Nephron (organoid): ENCODE data around the gene WSB2.

Experiments used
- H3K27ac Mint-ChIP-seq, 3 experiments: 2 replicates each; pipeline ENCODE4 v1.8.0; 2020; ENCODE audit warnings: mixed read lengths in 3 of 3, mild to moderate bottlenecking in 2 of 3, moderate library complexity in 1 of 3
- H3K27me3 Mint-ChIP-seq: 2 replicates; pipeline ENCODE4 v1.8.0; 2021; ENCODE audit warnings: low read depth, mild to moderate bottlenecking, moderate library complexity, mixed read lengths
- H3K36me3 Mint-ChIP-seq: 2 replicates; pipeline ENCODE4 v1.8.0; 2020; ENCODE audit warnings: low read depth, mixed read lengths
- H3K4me1 Mint-ChIP-seq: 2 replicates; pipeline ENCODE4 v1.8.0; 2020; ENCODE audit warnings: mixed read lengths
- H3K4me3 Mint-ChIP-seq, 3 experiments: 2 replicates each; pipeline ENCODE4 v1.8.0; 2020; ENCODE audit warnings: mild to moderate bottlenecking in 3 of 3, mixed read lengths in 3 of 3, moderate library complexity in 2 of 3
- H3K9me3 Mint-ChIP-seq: 2 replicates; pipeline ENCODE4 v1.8.0; 2020; ENCODE audit warnings: mixed read lengths
- CTCF ChIP-seq, 3 experiments: fragments of 200-600 bp; sonication (generic); IDR thresholded peaks; one replicate each; pipeline ENCODE4 v1.5.0; 2021; ENCODE audit warnings: antibody characterized with exemption in 3 of 3; ENCODE audit not compliant: unreplicated experiment in 3 of 3

Gene WSB2

GRCh38 chr12:118035190-118036041 is 25.6 kb downstream of the WSB2 start:
- H3K4me3 Mint-ChIP-seq: no peak overlapping the region
- peak in 1 of 3 experiments; percentile 12 for TF ChIP-seq CTCF (IDR thresholded peaks at IDR 0.05; ENCODE audit: unreplicated experiment in 3 of 3)
- H3K27ac Mint-ChIP-seq: no peak overlapping the region
- H3K36me3 Mint-ChIP-seq: peaks cover 64% of the 10 kb centered on the region
- H3K27me3 Mint-ChIP-seq: no peaks in the 10 kb centered on the region
- no peaks in the 10 kb centered on the region for H3K9me3 Mint-ChIP-seq
- H3K4me1 Mint-ChIP-seq: no peaks in the 10 kb centered on the region

GRCh38 chr12:118034429-118035189 is 26.4 kb downstream of the WSB2 start:
- peaks cover 67% of the 10 kb centered on the region for H3K36me3 Mint-ChIP-seq
- no peaks in the 10 kb centered on the region for H3K9me3 Mint-ChIP-seq
- H3K27me3 Mint-ChIP-seq: no peaks in the 10 kb centered on the region
- no peak overlapping the region for H3K4me3 Mint-ChIP-seq
- no peaks in the 10 kb centered on the region for H3K4me1 Mint-ChIP-seq
- no peak overlapping the region for H3K27ac Mint-ChIP-seq
- peak; percentile 27 to 47 (median 37) for TF ChIP-seq CTCF (IDR thresholded peaks at IDR 0.05; ENCODE audit: unreplicated experiment in 3 of 3)

- no peaks in the 10 kb centered on the region for H3K9me3 Mint-ChIP-seq
- H3K27ac Mint-ChIP-seq: no peak overlapping the region
- H3K27me3 Mint-ChIP-seq: no peaks in the 10 kb centered on the region
- peaks cover 64% of the 10 kb centered on the region for H3K36me3 Mint-ChIP-seq
- no peak overlapping the region for H3K4me3 Mint-ChIP-seq
- TF ChIP-seq CTCF (IDR thresholded peaks at IDR 0.05; ENCODE audit: unreplicated experiment in 3 of 3): no peak
- H3K4me1 Mint-ChIP-seq: no peaks in the 10 kb centered on the region
Measured at GRCh38 chr12:118033902-118034301, 27.1 kb downstream of the WSB2 start.

GRCh38 chr12:118033323-118033722 is 27.7 kb downstream of the WSB2 start:
- Mint-ChIP-seq H3K9me3 (no peaks in the 10 kb centered on the region), H3K36me3 (peaks cover 65% of the 10 kb centered on the region), H3K27me3 (no peaks in the 10 kb centered on the region), H3K4me1 (no peaks in the 10 kb centered on the region), H3K4me3 (no peak overlapping the region), H3K27ac (no peak overlapping the region)
- TF ChIP-seq CTCF (IDR thresholded peaks at IDR 0.05; ENCODE audit: unreplicated experiment in 3 of 3): no peak

- H3K4me1 Mint-ChIP-seq: no peaks in the 10 kb centered on the region
- H3K36me3 Mint-ChIP-seq: peaks cover 61% of the 10 kb centered on the region
- no peaks in the 10 kb centered on the region for H3K9me3 Mint-ChIP-seq
- H3K27ac Mint-ChIP-seq: no peak overlapping the region
- no peak for TF ChIP-seq CTCF (IDR thresholded peaks at IDR 0.05; ENCODE audit: unreplicated experiment in 3 of 3)
- no peaks in the 10 kb centered on the region for H3K27me3 Mint-ChIP-seq
- H3K4me3 Mint-ChIP-seq: no peak overlapping the region
Measured at GRCh38 chr12:118032188-118032587, 28.8 kb downstream of the WSB2 start.
